DOHH2 (cell line): ENCODE data around the gene TEKT5.

Experiments
- EZH2phosphoT487 ChIP-seq: fragments of 200-600 bp; sonication (generic); IDR thresholded peaks from 2 replicates; pipeline ENCODE4 v1.6.1; 2017; ENCODE audit warnings: borderline replicate concordance, mild to moderate bottlenecking, antibody characterized with exemption, low read length, moderate library complexity, mixed read lengths
- TF ChIP-seq, protein P1 (sequence below): fragments of 200-600 bp; sonication (generic); IDR thresholded peaks from one replicate; pipeline ENCODE4 v1.5.1; 2014; ENCODE audit warnings: antibody characterized with exemption, mild to moderate bottlenecking, low read depth, low read length; ENCODE audit not compliant: poor library complexity, severe bottlenecking

- TF ChIP-seq, protein P1, sequence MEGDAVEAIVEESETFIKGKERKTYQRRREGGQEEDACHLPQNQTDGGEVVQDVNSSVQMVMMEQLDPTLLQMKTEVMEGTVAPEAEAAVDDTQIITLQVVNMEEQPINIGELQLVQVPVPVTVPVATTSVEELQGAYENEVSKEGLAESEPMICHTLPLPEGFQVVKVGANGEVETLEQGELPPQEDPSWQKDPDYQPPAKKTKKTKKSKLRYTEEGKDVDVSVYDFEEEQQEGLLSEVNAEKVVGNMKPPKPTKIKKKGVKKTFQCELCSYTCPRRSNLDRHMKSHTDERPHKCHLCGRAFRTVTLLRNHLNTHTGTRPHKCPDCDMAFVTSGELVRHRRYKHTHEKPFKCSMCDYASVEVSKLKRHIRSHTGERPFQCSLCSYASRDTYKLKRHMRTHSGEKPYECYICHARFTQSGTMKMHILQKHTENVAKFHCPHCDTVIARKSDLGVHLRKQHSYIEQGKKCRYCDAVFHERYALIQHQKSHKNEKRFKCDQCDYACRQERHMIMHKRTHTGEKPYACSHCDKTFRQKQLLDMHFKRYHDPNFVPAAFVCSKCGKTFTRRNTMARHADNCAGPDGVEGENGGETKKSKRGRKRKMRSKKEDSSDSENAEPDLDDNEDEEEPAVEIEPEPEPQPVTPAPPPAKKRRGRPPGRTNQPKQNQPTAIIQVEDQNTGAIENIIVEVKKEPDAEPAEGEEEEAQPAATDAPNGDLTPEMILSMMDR, result no peak
- TF ChIP-seq EZH2phosphoT487, result no peak
Measured at GRCh38 chr16:10642964-10643363, 51.8 kb downstream of the TEKT5 start.
